Endothelial cell of umbilical vein (primary cell): ENCODE measurements around the gene CPPED1. TPM values are rescaled to one million over a fixed set of nuclear protein-coding genes. Genes with fewer than 3 reads are reported as not detected.

Source experiments
- BruUV-seq: library from RNA; stranded (reverse); fragments of 400-500 nt; replicated peaks from 2 replicates; lab custom pipeline; 2021; lab: Mats Ljungman, UMichigan
- CTCF ChIA-PET: fragments of 300-600, 350-600 bp; sonication (Branson Sonifier 250); formaldehyde crosslinking; loops from one replicate; lab custom pipeline; 2021; ENCODE audit warnings: antibody characterized with exemption, inconsistent platforms; lab: Charles Lee
- POLR2A ChIA-PET: fragments of 300-600, 350-600 bp; sonication (Branson Sonifier 250); formaldehyde crosslinking; loops from one replicate; lab custom pipeline; 2021; ENCODE audit warnings: antibody characterized with exemption, inconsistent platforms; lab: Charles Lee
- DNase-seq: peaks from one replicate; pipeline ENCODE4 v3.0.0-alpha.2; 2011; ENCODE audit warnings: low read depth, low spot score
- FAIRE-seq: peaks from 2 replicates; lab custom pipeline; 2011; peaks lifted over from hg19 to GRCh38; lab: Jason Lieb, UNC
- H2AFZ ChIP-seq: 2 replicates; pipeline ENCODE4 v1.6.0; 2012; ENCODE audit warnings: low read depth, low read length, control low read depth, inconsistent platforms
- H3K27ac ChIP-seq: 2 replicates; pipeline ENCODE4 v1.5.1; 2011; ENCODE audit warnings: low read depth, mild to moderate bottlenecking, control low read depth, low read length, moderate library complexity; ENCODE audit not compliant: insufficient read depth
- H3K27me3 ChIP-seq, 2 experiments: 2 replicates each; pipeline versions ENCODE4 v1.6.0 to v1.6.1; 2011; ENCODE audit warnings: low read length in 2 of 2, mixed read lengths in 1 of 2; ENCODE audit not compliant: control insufficient read depth in 2 of 2, insufficient read depth in 2 of 2
- H3K36me3 ChIP-seq, 2 experiments: 2 replicates in 1 of 2; 3 replicates in 1 of 2; pipeline ENCODE4 v1.5.1; 2011; ENCODE audit warnings: low read length in 2 of 2, mild to moderate bottlenecking in 1 of 2, moderate library complexity in 1 of 2; ENCODE audit not compliant: control insufficient read depth in 2 of 2, insufficient read depth in 2 of 2; ENCODE audit errors: extremely low read depth in 1 of 2
- H3K4me1 ChIP-seq: 3 replicates; pipeline ENCODE4 v1.5.1; 2011; ENCODE audit warnings: mild to moderate bottlenecking, low read length; ENCODE audit not compliant: control insufficient read depth, insufficient read depth; ENCODE audit errors: extremely low read depth
- H3K4me2 ChIP-seq: 2 replicates; pipeline ENCODE4 v1.6.1; 2011; ENCODE audit warnings: low read length, control low read depth, mixed read lengths; ENCODE audit not compliant: insufficient read depth
- H3K4me3 ChIP-seq, 3 experiments: fragments of 200-600 bp in 1 of 3; sonication (generic), shearing (Covaris generic) in 1 of 3; replicated peaks in 1 of 3; 2 replicates each; pipeline ENCODE4 v1.5.1; 2011 to 2016; ENCODE audit warnings: control low read depth in 3 of 3, low read length in 3 of 3, mild to moderate bottlenecking in 2 of 3, inconsistent platforms in 1 of 3, low read depth in 1 of 3, moderate library complexity in 1 of 3; ENCODE audit not compliant: insufficient read depth in 1 of 3
- H3K79me2 ChIP-seq: 2 replicates; pipeline ENCODE4 v1.6.0; 2012; ENCODE audit warnings: low read length, inconsistent platforms; ENCODE audit not compliant: control insufficient read depth, insufficient read depth
- H3K9ac ChIP-seq: replicated peaks from 2 replicates; pipeline ENCODE3; 2011; ENCODE audit warnings: low read length, control low read depth; ENCODE audit not compliant: insufficient read depth; ENCODE audit errors: extremely low read depth
- H3K9me1 ChIP-seq: replicated peaks from 3 replicates; pipeline ENCODE4 v1.6.0; 2011; ENCODE audit warnings: mild to moderate bottlenecking, low read length; ENCODE audit not compliant: control insufficient read depth, insufficient read depth; ENCODE audit errors: extremely low read depth
- H3K9me3 ChIP-seq: replicated peaks from 2 replicates; pipeline ENCODE4 v1.5.1; 2012; ENCODE audit warnings: low read length, inconsistent platforms; ENCODE audit not compliant: control insufficient read depth, insufficient read depth
- H4K20me1 ChIP-seq: replicated peaks from 2 replicates; pipeline ENCODE3; 2011; ENCODE audit warnings: mild to moderate bottlenecking, low read length; ENCODE audit not compliant: control insufficient read depth, insufficient read depth; ENCODE audit errors: extremely low read depth
- EZH2 ChIP-seq: IDR thresholded peaks from 2 replicates; pipeline ENCODE4 v1.6.1; 2012; ENCODE audit warnings: borderline replicate concordance, low read depth, mild to moderate bottlenecking, moderate library complexity, low read length, inconsistent platforms; ENCODE audit not compliant: severe bottlenecking
- FOS ChIP-seq: IDR thresholded peaks from 2 replicates; pipeline ENCODE4 v1.6.1; 2011; ENCODE audit warnings: mild to moderate bottlenecking, low read length, moderate library complexity, borderline replicate concordance; ENCODE audit not compliant: insufficient read depth
- GATA2 ChIP-seq: IDR thresholded peaks from 2 replicates; pipeline ENCODE4 v1.7.0; 2011; ENCODE audit warnings: low read depth, mild to moderate bottlenecking, moderate library complexity, mixed read lengths, low read length; ENCODE audit not compliant: insufficient read length, insufficient read depth
- JUN ChIP-seq: IDR thresholded peaks from 2 replicates; pipeline ENCODE4 v1.6.1; 2011; ENCODE audit warnings: borderline replicate concordance, low read depth; ENCODE audit not compliant: insufficient read length, insufficient read depth
- MYC ChIP-seq: IDR thresholded peaks from one replicate; pipeline ENCODE4 v1.6.1; 2011; ENCODE audit warnings: mild to moderate bottlenecking, low read depth, low read length
- POLR2A ChIP-seq: IDR thresholded peaks from 2 replicates; pipeline ENCODE4 v1.6.1; 2012; ENCODE audit warnings: low read depth, mild to moderate bottlenecking, control low read depth, low read length
- POLR2AphosphoS5 ChIP-seq: IDR thresholded peaks from 2 replicates; pipeline ENCODE4 v1.6.1; 2012; ENCODE audit warnings: low read depth, mild to moderate bottlenecking, control low read depth, low read length, moderate library complexity; ENCODE audit not compliant: insufficient read depth
- dilution Hi-C: fragments of 300-500 bp; cut with MboI; formaldehyde crosslinking; loops from one replicate; pipeline ENCODE4 v1.15.0; 2019; ENCODE audit warnings: low sequenced_read_pairs; ENCODE audit not compliant: extremely low pct_ligation_motif_present
- intact Hi-C: fragments of 100-400 bp; cut with micrococcal nuclease; formaldehyde crosslinking; loops from one replicate; pipeline ENCODE4 v1.10.0; 2022
- polyA plus RNA-seq, 4 experiments: library from polyadenylated mRNA; depleted of rRNA in 3 of 4; stranded (reverse) in 3 of 4; unstranded in 1 of 4; fragments of >200 nt; gene quantifications; 2 replicates each; pipeline versions ENCODE4 v1.2.1 to v1.2.3, GENCODE V29; 2011 to 2012; ENCODE audit warnings: missing spikeins in 1 of 4
- total RNA-seq: library from RNA; stranded (reverse); gene quantifications from 2 replicates; pipeline ENCODE4 v1.2.3, GENCODE V29; 2021
- TF ChIP-seq, protein P1 (sequence below), 2 donors: IDR thresholded peaks; 1 replicate in 1 of 2; 2 replicates in 1 of 2; pipeline ENCODE4 v1.5.1; 2011; ENCODE audit warnings: low read length in 2 of 2, mild to moderate bottlenecking in 2 of 2, moderate library complexity in 2 of 2, control low read depth in 1 of 2, inconsistent platforms in 1 of 2, low read depth in 1 of 2; ENCODE audit not compliant: insufficient read depth in 1 of 2; ENCODE audit errors: extremely low read depth in 1 of 2
- TF ChIP-seq, protein P2 (sequence below): IDR thresholded peaks from 2 replicates; pipeline ENCODE4 v1.6.1; 2011; ENCODE audit not compliant: insufficient read depth, insufficient read length

CPPED1 gene
- total and polyA plus RNA-seq, 2 donors (not counting 3 experiments of a cell fraction or from before 2014, with no cell fraction given) = 27.9 to 59.3 TPM

DNA sequence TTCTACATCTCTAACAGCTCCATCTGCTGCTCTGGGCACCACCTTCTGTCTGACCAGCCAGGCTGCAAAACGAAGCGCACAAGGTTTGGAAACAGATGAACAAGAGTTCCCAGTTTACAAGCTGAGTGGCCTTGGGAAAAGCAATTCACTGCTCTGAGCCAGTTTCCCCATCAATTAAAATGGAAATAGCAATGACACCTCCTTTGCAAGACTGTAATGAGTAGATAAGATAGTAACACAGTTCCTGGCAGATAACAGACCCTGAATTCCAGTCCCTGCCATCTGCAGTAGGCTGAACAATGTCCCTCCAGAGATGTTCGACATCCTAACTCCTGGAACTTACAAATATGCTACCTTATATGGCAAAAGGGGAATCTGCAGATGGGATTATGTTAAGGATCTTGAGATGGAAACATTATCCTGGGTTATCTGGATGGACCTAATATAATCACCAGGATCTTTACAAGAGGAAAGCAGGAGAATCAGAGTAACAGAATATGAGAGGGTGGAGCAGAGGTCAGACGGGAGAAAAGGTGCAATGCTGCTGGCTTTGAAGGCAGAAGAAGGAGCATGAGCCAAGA, 27.9 kb downstream of the CPPED1 start:
- no peak for TF ChIP-seq POLR2A
- TF ChIP-seq, protein P1, sequence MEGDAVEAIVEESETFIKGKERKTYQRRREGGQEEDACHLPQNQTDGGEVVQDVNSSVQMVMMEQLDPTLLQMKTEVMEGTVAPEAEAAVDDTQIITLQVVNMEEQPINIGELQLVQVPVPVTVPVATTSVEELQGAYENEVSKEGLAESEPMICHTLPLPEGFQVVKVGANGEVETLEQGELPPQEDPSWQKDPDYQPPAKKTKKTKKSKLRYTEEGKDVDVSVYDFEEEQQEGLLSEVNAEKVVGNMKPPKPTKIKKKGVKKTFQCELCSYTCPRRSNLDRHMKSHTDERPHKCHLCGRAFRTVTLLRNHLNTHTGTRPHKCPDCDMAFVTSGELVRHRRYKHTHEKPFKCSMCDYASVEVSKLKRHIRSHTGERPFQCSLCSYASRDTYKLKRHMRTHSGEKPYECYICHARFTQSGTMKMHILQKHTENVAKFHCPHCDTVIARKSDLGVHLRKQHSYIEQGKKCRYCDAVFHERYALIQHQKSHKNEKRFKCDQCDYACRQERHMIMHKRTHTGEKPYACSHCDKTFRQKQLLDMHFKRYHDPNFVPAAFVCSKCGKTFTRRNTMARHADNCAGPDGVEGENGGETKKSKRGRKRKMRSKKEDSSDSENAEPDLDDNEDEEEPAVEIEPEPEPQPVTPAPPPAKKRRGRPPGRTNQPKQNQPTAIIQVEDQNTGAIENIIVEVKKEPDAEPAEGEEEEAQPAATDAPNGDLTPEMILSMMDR (IDR thresholded peaks at IDR 0.05; ENCODE audit: extremely low read depth in 1 of 2, insufficient read depth in 1 of 2, low read depth in 1 of 2, low read length in 2 of 2) = no peak
- TF ChIP-seq MYC = no peak
- no peak for TF ChIP-seq EZH2
- no peak for TF ChIP-seq POLR2AphosphoS5
- no peak for TF ChIP-seq JUN
- TF ChIP-seq GATA2 = no peak
- no peak for TF ChIP-seq FOS
- TF ChIP-seq, protein P2, sequence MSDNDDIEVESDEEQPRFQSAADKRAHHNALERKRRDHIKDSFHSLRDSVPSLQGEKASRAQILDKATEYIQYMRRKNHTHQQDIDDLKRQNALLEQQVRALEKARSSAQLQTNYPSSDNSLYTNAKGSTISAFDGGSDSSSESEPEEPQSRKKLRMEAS = no peak
- Histone ChIP-seq H4K20me1 (no peaks in the 10 kb centered on the region), H3K9me1 (no peaks in the 10 kb centered on the region), H3K9ac (no peak overlapping the region), H3K27ac (no peak overlapping the region), H3K4me2 (no peak overlapping the region), H3K4me1 (peaks cover 6% of the 10 kb centered on the region), H3K9me3 (no peaks in the 10 kb centered on the region), H2AFZ (no peak overlapping the region), H3K36me3 (peaks cover 2 to 6% of the 10 kb centered on the region in 2 experiments), H3K27me3 (no peaks in the 10 kb centered on the region), H3K79me2 (no peaks in the 10 kb centered on the region), H3K4me3 (no peak overlapping the region)
- dilution Hi-C loops (no loop called here), intact Hi-C loops (no loop called here)
- DNase-seq (no peak), FAIRE-seq (no peak)
- CTCF ChIA-PET = no interaction called here
- POLR2A ChIA-PET = no interaction called here
- BruUV-seq = no TSS peak
